Measurements from ENCODE around the gene ZNF335.
A peak's percentile ranks its signal among the peaks of the same experiment; 100 is the strongest.

The ZNF335 gene

DNA sequence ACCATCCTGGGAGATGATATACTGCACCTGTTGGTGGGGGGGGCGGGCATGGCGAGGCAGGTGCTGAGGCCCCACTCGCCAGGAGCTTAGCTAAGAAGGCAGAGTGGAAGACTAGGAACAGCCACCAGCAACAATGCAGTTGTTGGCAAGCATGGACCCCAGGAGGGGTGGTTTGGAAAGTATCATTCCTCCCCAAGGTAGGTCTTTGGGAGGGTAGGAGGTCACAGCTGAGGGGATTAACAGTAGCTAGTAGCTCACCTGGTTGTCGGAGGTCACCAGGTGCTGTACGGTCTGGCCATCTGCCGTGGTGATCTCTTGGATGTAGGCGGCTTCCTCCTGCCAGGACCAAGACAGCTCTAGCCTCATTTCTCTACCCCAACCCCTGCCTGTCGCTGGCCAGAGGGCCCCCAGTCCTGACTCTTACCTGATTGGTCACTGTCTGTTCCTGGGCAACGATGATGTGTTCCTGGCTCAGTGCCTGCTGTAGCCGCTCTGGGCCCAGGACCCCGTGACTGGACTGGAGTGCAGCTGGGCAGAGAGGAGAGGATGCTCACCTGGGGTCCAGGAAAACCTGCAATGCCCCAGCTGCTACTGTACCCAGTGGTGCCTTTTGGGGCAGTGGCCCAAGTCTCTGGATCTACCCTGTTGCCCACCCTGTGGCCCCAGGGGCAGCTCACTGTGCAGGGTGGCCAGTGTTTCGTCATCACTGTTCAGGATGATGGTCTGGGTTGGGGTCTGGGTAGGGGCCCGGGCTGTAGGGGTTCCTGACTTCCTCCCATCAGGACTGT lies 22.3 kb downstream of the ZNF335 start:
- no peak for DNase-seq

DNA sequence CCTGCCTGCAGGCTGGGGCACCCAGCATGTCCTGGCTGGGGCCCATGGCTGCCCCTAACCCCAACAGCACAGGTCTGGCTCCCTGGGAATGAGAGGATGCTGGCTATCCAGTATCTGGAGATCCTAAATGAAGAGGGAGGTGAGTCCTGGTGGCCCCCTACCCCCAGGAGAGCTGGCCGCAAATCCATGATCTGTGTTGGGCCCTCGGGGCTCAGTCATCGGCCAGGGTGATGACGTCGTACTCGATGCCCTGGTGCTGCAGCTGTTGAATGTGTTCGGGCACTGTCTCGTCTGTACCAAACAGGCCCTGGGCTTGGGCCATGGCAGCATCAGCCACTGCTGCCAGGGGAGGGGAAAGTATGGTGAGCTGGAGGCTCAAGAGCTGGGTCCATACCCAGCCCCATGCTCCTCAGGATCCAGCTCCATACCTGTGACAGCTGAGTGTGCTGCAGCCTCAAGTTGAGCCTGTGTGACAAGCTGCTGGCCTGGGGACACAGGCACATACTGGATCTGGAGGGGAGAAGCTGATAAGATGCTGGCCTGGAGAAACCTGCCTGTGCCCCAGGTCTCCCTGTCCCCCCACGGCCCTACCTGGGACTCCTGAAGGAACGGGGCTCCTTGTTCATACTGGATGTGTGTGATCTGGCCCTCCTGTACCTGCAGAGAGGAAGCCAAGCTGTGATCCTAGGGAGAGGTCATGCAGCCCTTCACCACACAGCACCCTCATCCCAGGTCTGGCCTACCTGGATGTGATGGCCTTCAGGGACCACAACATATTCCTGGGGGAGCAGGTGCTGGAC lies 23.1 kb downstream of the ZNF335 start:
- no peak for DNase-seq

DNA sequence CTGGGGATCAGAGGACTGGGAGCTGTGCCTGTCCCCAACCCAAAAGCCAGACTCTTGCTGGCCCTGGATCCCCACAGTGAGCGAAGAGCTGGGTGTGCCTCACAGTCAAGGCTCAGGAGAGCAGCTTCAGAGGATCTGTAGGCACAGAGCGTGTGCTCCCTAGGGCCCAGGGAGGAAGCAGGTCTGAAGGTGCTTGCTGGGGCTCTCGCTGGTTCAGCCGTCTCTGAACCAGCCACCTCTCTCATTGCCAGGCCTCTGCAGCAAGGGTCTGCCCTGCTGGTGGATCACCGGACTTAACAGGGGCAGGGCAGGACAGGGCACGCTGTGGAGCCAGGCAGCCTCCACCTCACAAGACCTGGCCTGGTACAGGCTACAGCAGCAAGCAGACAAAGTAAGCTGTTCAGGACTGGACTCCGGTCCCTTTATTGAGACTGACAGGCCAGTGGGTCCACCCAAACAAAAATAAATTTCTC lies 23.7 kb downstream of the ZNF335 start:
- DNase-seq, result no peak

DNA sequence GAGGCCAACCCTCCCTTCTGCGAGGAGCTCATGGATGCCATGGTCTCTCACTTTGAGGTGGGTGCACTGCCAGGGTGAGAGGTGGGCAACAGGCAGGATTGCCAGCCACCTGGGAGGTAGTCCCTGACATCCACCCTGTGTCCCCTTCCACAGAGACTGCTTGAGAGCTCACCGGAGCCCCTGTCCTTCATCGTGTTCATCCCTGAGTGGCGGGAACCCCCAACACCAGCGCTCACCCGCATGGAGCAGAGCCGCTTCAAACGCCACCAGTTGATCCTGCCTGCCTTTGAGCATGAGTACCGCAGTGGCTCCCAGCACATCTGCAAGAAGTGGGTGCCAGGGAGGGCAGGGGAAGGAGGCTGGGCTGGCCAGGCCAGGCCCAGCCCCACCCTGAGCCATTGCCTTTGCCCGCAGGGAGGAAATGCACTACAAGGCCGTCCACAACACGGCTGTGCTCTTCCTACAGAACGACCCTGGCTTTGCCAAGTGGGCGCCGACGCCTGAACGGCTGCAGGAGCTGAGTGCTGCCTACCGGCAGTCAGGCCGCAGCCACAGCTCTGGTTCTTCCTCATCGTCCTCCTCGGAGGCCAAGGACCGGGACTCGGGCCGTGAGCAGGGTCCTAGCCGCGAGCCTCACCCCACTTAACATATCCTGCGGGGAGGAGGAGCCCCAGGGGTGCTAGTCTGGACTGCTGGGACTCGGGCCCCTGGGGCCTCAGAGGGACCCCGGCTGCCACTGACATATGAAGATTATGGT lies 24.7 kb downstream of the ZNF335 start:
- DNase-seq, result no peak

DNA sequence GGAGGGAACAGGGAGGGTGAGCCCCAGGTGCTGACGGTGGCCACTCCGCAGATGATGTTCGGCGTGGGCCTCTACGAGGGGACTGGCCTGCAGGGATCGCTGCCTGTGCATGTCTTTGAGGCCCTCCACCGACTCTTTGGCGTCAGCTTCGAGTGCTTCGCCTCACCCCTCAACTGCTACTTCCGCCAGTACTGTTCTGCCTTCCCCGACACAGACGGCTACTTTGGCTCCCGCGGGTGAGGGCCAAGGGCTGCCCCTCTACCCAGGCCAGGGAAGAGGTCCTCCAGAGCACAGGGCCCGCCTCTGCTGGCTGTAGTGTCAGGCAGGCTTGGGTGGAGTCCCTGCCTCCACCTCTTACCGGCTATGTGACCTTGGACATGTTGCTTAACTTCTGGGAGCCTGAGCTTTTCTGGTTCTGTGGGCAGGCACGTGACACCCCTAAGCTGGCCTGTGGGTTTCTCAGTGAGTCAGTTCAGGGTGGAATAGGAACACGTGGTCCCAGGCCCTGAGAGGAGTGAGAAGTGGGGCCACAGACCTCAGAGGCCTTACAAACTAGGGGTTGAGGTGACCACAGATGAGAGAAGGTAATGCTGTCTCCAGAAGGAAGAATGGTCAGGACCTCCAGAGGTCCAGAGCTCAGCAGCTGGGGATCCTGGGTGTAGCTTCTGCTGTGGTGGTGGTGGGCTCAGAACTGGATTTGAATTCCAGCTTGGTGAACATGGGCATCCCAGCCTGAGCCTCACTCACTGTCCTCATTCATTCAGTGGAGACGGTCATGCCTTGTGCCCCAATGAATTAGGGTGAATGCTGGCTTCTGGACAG lies 25.6 kb downstream of the ZNF335 start:
- DNase-seq, result no peak

DNA sequence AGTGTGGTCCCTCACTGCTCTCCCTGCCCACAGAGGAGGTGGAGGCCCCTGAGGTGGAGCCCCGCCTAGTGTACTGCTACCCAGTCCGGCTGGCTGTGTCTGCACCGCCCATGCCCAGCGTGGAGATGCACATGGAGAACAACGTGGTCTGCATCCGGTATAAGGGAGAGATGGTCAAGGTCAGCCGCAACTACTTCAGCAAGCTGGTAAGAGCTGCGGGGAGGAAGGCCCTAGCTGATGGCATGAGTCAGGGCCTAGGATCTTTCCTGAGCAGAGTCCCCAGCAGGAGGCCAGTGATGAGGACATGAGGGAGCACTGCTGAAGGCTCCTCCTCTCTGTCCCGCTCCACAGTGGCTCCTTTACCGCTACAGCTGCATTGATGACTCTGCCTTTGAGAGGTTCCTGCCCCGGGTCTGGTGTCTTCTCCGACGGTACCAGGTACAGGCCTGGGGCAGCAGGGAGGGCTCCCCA lies 26.3 kb downstream of the ZNF335 start:
- no peak for DNase-seq

DNA sequence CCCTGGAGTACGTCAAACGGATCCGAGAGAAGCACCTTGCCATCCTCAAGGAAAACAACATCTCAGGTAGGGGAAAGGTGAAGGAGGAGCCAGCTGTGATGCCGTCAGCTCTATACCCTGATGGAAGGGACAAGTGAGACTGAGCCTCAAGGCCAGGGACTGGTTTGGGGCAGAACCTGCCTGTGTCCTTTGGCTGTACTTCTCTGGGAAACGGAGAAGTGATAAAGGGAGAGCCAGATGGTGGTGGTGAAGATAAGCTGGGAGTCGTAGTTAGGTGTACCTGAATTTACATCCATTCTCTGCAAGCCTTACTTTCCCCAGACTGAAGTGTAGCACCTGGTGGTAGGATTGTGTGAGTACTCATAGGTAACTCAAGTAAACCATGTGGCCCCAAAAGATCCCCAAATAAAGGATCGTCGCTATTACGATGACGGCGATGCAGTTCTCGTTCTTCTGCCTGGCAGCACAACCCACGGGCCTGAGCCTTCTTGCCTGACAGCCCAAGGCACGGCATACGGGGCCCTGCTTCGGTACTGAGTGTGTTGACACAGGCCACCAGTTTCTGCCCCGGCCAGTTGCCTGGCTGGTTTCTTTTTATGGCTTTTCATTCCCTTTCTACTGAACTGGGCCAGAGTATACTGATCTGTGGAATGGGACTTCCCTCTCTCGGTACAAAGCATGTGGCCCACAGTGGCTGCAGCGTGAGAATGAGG lies 26.9 kb downstream of the ZNF335 start:
- DNase-seq, result no peak

DNA sequence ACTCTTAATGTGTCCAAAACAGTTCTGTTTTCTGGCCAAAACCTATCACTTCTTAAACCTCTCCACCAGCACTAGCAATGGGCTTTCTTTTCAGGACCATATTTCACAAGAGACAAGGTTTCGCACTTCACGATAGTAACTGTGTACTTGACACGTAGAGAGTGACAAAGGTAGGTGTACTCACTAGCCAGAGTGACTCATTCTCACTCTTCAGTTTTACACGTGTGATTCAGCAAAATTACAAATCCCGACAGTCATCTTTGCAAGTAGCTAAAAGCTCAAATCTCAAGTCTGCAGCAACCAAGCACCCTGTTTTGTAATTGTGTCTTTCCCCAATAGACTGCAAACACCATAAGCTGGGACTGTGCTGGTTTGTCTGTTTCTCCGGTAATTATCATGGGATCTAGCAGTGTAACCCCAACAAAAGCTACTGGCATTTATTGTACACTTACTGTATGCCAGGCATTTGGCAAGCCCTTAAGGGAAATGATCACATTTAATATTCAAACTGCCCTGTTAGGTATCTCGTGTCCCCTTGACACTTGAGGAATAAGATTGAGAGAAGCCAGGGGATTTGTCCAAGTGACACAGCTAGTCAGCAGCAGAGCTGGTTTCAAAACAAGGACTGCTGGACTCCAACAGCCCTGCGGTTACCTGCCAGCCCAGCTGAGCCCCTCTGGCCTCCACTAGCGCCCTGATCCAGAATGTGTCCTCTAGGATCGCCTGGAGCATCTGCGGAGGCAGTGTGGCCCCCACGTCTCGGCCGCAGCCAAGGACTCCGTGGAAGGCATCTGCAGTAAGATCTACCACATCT lies 27.6 kb downstream of the ZNF335 start:
- DNase-seq, result no peak

DNA sequence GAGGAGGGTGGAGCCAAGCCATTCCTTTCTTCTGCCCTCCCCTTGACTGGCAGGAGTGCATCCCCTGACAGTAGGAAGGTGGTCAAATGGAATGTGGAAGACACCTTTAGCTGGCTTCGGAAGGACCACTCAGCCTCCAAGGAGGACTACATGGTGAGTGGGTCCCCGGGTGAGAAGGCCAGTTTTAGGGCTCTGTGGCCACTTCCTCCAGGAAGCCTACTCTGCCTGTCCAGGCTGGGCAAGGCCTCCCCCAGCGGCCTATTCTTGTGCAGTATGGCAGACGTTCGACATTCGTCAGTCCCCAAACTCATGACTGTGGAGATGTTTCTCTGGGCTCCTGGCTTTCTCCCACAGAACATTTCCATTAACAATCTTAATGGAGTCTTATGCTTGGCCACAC lies 28.4 kb downstream of the ZNF335 start:
- DNase-seq, result no peak

DNA sequence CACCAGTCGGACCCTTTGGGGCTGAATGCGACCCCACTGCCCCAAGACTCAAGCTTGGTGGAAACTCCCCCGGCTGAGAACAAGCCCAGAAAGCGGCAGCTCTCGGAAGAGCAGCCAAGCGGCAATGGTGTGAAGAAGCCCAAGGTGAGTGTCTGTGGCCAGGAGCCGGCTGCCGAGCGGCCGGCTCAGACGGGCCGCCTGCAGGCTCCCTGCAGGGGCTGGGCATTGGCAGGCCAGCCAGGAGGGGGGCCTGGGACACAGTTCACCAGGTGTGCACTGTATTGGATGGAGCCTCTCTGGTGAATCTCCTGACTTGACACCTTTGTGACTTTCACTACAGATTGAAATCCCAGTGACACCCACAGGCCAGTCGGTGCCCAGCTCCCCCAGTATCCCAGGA lies 31.5 kb downstream of the ZNF335 start:
- DNase-seq, result no peak

DNA sequence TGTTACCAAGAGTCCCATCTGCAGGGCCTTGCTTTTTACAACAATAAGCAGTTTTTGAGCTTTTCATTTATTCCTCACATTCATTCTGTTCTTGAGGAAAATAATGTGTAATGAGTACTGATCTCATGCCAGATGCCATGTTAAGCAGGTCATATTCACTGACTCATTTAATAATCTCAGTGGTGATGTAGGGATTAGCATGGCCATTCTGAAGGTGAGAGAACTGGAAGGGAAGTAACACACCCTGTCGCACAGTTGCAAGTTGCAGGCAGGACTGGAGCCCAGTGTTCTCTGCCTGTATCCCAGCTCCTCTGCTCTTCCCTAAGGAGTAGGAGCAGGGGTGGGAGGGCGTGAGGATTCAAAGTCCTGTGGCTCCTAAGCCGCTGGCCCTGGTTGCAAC lies 31.9 kb downstream of the ZNF335 start:
- DNase-seq, result no peak

DNA sequence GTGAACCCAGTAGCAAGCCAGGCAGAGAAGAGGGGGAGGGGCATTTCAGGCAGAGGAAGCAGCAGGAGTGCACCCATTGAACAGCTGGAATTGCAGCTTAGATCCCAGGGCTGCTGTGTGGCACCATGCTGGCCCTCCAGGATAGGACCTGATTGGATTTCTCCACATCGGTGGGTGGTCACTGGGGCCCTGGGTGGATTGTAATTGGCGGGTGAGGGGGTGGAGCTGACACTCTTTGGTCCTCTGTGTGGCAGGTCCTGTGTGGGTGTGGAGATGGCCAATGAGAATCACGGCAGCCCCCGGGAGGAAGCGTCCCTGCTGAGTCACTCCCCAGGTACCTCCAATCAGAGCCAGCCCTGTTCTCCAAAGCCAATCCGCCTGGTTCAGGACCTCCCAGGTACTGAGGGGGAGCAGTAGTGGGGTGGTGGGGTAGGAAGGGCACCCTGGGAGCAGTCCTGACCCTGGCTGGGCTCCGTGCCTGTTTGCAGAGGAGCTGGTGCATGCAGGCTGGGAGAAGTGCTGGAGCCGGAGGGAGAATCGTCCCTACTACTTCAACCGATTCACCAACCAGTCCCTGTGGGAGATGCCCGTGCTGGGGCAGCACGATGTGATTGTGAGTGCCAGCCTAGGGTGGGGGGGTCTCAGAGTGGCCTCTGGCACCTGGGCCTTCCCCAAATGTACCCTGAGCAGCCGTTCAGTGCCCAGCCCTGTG lies 33.1 kb downstream of the ZNF335 start:
- DNase-seq, result no peak

DNA sequence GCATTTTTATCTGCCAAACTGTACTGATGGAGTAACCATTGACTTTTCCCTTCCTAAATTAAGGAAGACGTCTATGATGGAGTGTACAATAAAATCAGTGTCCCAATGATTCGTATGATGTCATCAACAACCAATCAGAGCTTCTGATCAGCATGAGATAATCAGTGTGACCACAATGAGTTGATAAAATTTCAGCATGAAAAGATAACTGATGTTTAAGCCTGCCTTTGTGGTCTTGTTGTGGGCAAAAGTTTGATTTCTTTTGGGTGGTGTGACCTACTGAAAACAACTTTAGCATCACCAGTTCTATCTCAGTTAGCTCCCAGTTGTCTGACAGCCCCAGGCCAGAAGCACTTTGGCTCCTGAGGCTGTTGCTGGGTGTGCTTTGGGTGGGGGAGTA lies 34.2 kb downstream of the ZNF335 start:
- DNase-seq, result no peak

DNA sequence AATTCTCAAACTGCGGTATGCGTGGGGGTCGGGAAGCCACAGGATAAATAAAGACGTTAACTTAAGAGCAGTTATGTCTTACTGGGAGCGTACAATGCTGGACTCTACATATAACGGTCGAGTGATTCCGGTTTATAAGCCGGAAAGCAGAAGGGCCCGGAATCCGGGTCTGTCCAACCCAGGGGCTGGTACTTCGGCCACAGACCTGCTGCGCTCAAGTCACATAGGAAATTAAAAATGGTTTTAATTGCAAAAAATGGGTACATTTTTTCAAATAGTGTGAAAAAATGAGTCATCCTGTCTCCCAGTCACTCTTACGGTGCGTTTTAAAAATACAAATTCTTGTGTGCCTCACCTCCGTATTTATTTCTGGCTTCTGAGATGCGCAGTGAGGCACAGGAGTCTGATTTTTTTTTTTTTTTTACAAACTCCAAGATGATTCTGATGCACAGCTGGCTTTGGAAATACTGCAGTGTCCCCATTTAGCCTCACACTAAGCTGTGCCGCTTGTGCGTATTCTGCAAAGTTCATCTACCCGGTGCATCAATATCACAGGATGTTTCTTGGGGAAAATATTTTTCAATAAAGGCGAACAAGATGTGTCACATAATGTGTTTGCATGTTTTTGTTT lies 36.5 kb downstream of the ZNF335 start:
- no peak for DNase-seq

DNA sequence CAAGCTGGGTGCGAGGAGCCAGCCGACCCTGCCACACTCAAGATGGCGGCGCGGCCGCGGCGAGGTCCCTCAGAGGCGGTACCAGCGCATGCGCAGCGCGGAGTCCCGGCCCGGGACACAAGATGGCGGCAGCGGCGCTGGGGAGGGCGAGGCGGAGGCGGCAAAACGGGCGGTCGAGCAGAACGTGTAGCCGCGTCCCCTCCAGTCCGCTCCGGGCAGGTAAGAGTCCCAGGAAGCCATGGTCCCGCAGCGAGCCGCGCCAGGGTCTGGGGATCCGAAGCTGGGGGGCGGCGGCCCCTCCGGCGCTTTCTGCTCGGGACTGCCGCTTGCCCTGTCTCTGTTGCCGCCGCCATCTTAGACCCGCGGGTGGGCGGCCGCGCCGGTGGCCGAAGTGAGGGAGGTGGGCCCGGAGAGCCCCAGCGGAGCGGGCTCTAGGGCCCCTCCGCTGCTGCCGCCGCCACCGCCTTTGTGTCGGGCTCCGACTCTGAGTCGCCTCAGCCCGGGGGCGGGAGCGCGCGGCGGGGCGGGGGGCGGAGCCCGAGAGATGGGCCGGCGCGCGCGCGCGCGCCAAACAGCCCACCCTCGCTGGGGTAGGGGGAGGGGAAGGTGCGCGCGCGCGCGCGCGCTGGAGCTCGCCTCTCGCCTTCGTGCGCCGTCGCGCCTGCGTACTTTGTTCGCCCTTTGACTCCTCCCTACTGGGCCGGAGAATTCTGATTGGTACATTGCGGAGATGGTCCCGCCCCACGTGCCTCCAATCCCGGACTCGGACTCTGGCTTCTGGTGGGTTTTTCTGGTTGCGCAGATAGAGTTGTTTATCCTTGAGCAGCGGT lies 37.2 kb downstream of the ZNF335 start, which contains the start of gene PCIF1:
PCIF1 (plus strand) TSS at position 98 of the 830 bp plus-strand sequence. CDS start 4,317 bp downstream, outside the sequence.
- DNase-seq, result peak; percentile 96

DNA sequence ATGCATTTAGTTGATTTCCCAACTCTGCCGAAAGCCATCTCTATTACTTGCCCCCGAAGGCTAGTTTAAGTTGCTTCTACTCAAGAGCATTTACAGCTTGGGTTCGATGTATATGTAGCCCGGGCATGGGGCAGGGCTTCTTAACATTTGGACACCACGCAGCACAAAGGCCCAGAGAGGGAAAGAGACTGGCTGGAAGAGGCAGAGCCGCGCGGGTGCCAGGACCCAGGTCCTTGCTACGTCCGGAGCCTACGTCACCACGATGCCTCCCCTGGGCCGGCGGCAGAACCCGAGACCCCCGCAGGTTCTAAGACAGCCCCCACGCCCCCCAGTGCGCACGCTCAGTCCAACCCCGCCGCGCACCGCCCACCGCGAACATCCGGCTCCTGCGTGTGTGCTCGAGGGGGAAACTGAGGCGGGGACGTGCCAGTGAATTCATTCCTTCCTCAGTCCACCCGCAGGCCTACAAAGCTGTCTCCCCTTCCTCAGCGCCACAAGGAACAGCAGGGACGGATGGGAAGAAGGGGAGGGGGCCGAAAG lies 37.9 kb downstream of the ZNF335 start:
- DNase-seq, result peak; percentile 62

DNA sequence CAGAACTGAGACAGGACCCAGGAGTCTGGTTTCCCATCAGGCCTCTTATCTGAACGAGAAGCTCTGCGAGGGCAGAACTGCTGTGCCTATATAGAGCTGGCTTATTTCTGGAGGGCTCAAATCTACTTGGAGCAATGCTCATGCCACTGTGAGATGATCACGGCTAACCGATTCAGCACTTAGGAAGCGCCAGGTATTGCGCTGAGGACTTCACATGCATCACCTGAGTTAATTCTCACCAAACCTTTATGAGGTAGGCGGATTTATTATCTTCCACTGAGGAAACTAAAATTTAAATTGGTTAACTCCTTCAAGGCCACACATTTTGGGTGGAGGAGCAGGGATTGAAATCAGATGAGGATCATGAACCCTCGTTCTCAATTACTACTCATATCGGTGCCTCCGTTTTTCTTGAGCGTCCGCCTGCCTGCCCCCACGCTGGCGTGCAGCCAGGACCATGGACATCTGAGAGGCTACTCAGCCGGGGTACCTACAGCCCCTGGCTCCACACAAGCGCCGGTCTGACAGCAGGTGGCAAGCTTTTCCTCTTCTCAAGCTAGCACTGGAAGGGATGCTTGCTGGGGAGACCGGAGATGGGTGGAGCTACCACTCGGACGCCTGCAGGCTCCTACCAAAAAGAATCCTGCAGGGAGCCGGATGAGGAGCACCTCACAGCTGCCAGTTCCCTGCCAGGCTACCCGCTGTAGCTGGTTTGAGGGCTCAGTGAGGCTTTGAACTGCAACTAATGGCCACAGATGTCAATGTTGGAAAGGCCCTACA lies 38.5 kb downstream of the ZNF335 start:
- peak; percentile 69 for DNase-seq
